Measurements from ENCODE around the gene RSRC1. TPM values are rescaled to one million over a fixed set of nuclear protein-coding genes. Genes with fewer than 3 reads are reported as not detected.

The RSRC1 gene
- total RNA-seq, 1 experiment from 2014 or later, result 60.3 TPM

DNA sequence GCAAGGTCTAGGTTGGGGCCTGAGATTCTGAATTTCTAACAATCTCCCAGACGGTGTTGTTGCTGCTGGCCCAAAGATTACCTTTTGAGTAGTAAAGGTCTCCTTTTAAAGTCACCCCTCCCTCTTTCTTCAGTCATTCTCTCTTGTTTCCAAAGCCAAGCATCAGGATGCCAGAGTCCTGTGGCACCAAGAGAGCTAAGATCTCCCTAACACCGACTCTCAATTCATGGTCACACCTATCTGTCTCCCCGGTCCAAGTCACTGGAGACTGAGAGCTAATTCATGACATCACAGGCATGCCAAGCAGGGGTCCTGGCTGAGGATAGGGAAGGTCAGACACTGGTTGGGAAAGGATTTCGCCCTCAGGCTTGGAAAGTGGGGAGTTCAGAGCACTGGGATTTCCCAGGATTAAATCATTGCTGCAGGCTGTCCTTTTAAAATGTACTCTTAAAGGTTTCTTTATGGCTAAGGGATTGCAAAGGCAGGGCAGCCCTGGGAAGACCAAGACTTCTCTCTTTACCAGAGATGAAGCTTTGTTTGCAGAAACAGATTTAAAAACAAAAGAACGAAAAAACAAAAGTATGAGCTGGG, 11.0 kb upstream of the RSRC1 start:
- Histone ChIP-seq H3K9me2 (ENCODE audit: insufficient read depth) (no peaks in the 10 kb centered on the region), H3F3A (ENCODE audit: insufficient read depth, low read depth) (no peaks in the 10 kb centered on the region), H3K4me3 (no peak overlapping the region), H3K36me3 (ENCODE audit: low read depth) (no peaks in the 10 kb centered on the region), H3K27me3 (ENCODE audit: insufficient read depth, low read depth) (no peaks in the 10 kb centered on the region), H3K4me2 (no peak overlapping the region), H2AFZ (no peak overlapping the region), H4K20me1 (ENCODE audit: insufficient read depth) (no peaks in the 10 kb centered on the region), H3K79me2 (ENCODE audit: low read depth) (no peaks in the 10 kb centered on the region), H3K4me1 (replicated peaks; ENCODE audit: insufficient read depth) (no peaks in the 10 kb centered on the region; the same call in 1 of the 2 replicates), H3K27ac (no peak overlapping the region), H3K9me3 (ENCODE audit: insufficient read depth, low read depth) (no peaks in the 10 kb centered on the region)
- BruUV-seq (replicated peaks), result no TSS peak
- ChIA-PET CTCF (no interaction called here), POLR2A (ENCODE audit: unreplicated experiment) (no interaction called here)
- TF ChIP-seq, protein P1, sequence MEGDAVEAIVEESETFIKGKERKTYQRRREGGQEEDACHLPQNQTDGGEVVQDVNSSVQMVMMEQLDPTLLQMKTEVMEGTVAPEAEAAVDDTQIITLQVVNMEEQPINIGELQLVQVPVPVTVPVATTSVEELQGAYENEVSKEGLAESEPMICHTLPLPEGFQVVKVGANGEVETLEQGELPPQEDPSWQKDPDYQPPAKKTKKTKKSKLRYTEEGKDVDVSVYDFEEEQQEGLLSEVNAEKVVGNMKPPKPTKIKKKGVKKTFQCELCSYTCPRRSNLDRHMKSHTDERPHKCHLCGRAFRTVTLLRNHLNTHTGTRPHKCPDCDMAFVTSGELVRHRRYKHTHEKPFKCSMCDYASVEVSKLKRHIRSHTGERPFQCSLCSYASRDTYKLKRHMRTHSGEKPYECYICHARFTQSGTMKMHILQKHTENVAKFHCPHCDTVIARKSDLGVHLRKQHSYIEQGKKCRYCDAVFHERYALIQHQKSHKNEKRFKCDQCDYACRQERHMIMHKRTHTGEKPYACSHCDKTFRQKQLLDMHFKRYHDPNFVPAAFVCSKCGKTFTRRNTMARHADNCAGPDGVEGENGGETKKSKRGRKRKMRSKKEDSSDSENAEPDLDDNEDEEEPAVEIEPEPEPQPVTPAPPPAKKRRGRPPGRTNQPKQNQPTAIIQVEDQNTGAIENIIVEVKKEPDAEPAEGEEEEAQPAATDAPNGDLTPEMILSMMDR (conservative IDR thresholded peaks at IDR 0.05), result no peak
- TF ChIP-seq EZH2 (IDR thresholded peaks at IDR 0.05; ENCODE audit: low read depth), result no peak
- no peak for DNase-seq
- intact Hi-C loops (cut with micrococcal nuclease; ENCODE audit: unreplicated experiment), result loop anchor here (5.0 kb wide), 1 partner anchor 482 kb away; no protein-coding TSS in a partner anchor

DNA sequence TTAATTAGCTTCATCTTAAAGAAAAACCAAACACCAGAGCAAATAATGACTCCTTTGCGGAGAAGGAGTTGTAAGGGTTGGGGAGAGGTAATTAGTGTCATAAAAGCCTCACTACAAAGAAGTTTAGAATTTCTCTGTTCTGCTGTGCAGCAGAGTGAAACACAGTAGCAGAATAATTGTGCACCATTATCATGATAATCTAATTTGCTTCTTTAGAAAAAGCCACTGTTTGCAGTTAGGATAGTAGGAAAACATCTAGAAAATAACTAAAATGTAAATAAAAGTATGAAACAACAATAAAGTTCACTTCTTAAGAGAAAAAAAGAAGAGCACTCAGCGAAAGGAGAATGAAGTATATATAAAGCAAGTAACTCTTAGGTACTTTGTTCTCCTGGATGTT, 9.2 kb upstream of the RSRC1 start:
- Histone ChIP-seq H3K27ac (no peak overlapping the region), H3K36me3 (ENCODE audit: low read depth) (no peaks in the 10 kb centered on the region), H3K4me1 (replicated peaks; ENCODE audit: insufficient read depth) (no peaks in the 10 kb centered on the region; the same call in 1 of the 2 replicates), H3K79me2 (ENCODE audit: low read depth) (no peaks in the 10 kb centered on the region), H2AFZ (no peak overlapping the region), H3K27me3 (ENCODE audit: insufficient read depth, low read depth) (no peaks in the 10 kb centered on the region), H3F3A (ENCODE audit: insufficient read depth, low read depth) (no peaks in the 10 kb centered on the region), H3K9me3 (ENCODE audit: insufficient read depth, low read depth) (no peaks in the 10 kb centered on the region), H3K9me2 (ENCODE audit: insufficient read depth) (no peaks in the 10 kb centered on the region), H3K4me2 (no peak overlapping the region), H3K4me3 (no peak overlapping the region), H4K20me1 (ENCODE audit: insufficient read depth) (no peaks in the 10 kb centered on the region)
- no peak for DNase-seq
- intact Hi-C loops (cut with micrococcal nuclease; ENCODE audit: unreplicated experiment), result loop anchor here (10.0 kb wide), 2 partner anchors 334 to 434 kb away; no protein-coding TSS in a partner anchor
- ChIA-PET CTCF (no interaction called here), POLR2A (ENCODE audit: unreplicated experiment) (no interaction called here)
- TF ChIP-seq EZH2 (IDR thresholded peaks at IDR 0.05; ENCODE audit: low read depth), result no peak
- TF ChIP-seq, protein P1 (conservative IDR thresholded peaks at IDR 0.05), result no peak
- no TSS peak for BruUV-seq (replicated peaks)

DNA sequence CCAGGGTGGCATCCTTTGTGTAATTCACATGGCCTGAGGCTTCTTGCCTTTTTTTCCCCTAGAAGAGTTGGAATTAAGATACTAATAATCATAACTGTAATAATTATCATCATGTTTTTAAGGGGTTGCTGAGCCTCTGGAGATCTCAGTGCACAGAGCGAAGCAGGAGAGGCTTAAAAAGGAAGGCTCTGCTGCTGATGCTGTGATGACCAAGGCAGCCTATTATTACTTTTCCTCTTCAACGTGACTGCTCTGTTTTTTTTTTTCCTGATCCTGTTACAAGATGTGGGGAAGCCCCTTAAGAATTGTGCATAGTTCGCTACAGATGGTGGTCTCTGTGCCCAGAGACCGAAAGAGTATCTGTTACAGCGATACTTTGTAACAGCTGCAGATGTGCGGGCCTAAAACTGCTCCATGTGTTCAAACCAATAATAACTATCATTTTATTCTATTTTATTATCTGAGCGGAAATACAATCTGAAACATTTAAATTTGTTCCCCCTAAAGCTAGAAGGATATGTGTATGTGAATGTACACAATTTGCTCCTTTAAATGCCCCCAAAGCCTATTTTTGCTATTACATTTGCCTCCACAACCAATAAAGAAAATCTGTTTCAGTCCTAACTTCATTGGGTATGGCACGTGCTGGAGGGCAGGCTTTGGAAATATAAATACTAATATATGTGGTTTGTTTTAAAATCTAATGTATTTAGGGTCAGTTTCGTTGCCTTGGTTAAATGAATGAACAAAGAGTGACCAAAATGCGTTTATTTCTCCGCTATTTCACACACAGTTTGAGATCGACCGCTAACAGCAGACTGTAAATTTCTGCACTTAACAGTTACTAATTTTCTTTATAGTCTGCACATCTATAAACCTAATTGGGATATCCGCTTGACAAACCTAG, 8.3 kb upstream of the RSRC1 start:
- Histone ChIP-seq H3K4me1 (replicated peaks; ENCODE audit: insufficient read depth) (peaks cover 2% of the 10 kb centered on the region; the same call in 1 of the 2 replicates), H3K9me3 (ENCODE audit: insufficient read depth, low read depth) (no peaks in the 10 kb centered on the region), H3K9me2 (ENCODE audit: insufficient read depth) (no peaks in the 10 kb centered on the region), H4K20me1 (ENCODE audit: insufficient read depth) (no peaks in the 10 kb centered on the region), H3F3A (ENCODE audit: insufficient read depth, low read depth) (no peaks in the 10 kb centered on the region), H3K79me2 (ENCODE audit: low read depth) (no peaks in the 10 kb centered on the region), H3K4me2 (no peak overlapping the region), H3K27me3 (ENCODE audit: insufficient read depth, low read depth) (no peaks in the 10 kb centered on the region), H3K27ac (no peak overlapping the region), H3K4me3 (no peak overlapping the region), H2AFZ (no peak overlapping the region), H3K36me3 (ENCODE audit: low read depth) (no peaks in the 10 kb centered on the region)
- TF ChIP-seq, protein P1 (conservative IDR thresholded peaks at IDR 0.05), result no peak
- TF ChIP-seq EZH2 (IDR thresholded peaks at IDR 0.05; ENCODE audit: low read depth), result no peak
- CTCF ChIA-PET, result no interaction called here
- BruUV-seq (replicated peaks), result no TSS peak
- POLR2A ChIA-PET (ENCODE audit: unreplicated experiment), result no interaction called here
- intact Hi-C loops (cut with micrococcal nuclease; ENCODE audit: unreplicated experiment), result loop anchor here (10.0 kb wide), 2 partner anchors 333 to 433 kb away; no protein-coding TSS in a partner anchor
- DNase-seq, result no peak

Data from PC-9 (cell line).